ENCODE data around the gene PAEP.

PAEP gene

DNA sequence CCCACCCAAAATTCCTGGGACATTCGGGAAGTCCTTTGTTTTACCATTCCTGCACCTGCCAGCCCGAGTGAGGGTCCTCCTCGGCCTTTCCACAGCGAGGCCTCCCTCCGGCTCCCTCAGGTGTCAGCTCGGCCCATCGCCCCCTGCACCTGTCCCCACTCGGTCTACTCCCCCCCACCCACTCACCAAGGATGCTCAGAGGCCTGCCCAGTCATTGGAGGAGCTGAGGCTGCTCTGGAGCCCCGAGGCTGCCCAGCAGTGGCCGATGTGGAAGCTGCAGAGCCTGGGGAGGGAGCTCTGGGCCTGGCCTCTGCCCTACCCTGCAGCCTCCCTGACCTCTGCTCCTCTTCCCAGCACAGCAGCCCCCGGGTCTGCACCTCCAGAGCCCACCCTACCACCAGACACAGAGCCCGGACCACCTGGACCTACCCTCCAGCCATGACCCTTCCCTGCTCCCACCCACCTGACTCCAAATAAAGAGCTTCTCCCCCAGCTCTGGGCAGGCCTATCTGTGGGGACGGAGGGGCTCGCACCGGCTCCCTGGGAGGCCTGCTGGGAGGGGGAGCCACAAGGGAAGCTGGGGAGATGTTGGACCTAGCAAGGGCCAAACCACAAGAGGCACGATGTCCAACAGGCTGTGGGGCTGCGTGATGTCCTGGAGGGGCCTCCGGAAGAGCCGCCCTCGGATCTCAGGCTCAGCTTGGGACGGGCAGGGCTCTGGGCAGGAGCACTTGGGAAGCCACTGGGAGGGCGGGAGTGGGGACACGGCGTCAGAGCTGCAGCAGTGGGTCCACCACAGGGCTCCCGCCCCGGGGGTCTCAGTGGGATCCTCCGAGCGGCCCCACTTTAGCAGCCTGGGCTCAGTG lies 11.8 kb upstream of the PAEP start:
- in situ Hi-C loops (cut with HindIII; ENCODE audit: low sequenced_read_pairs) = loop anchor here (5.0 to 10.0 kb wide), 2 partner anchors 47 to 165 kb away; partner anchors contain the start of gene MRPS2

GRCh38 chr9:135550344-135550918 lies 11.1 kb upstream of the PAEP start:
- in situ Hi-C loops (cut with HindIII; ENCODE audit: low sequenced_read_pairs) = loop anchor here (5.0 to 10.0 kb wide), 2 partner anchors 48 to 164 kb away; partner anchors contain the start of gene MRPS2

- in situ Hi-C loops (cut with HindIII; ENCODE audit: low sequenced_read_pairs) = loop anchor here (5.0 to 10.0 kb wide), 2 partner anchors 49 to 164 kb away; partner anchors contain the start of gene MRPS2
Measured at GRCh38 chr9:135551031-135551430, 10.5 kb upstream of the PAEP start.

- in situ Hi-C loops (cut with HindIII; ENCODE audit: low sequenced_read_pairs) = loop anchor here (5.0 to 10.0 kb wide), 2 partner anchors 49 to 163 kb away; partner anchors contain the start of gene MRPS2
Measured at GRCh38 chr9:135551456-135551855, 10.1 kb upstream of the PAEP start.

DNA sequence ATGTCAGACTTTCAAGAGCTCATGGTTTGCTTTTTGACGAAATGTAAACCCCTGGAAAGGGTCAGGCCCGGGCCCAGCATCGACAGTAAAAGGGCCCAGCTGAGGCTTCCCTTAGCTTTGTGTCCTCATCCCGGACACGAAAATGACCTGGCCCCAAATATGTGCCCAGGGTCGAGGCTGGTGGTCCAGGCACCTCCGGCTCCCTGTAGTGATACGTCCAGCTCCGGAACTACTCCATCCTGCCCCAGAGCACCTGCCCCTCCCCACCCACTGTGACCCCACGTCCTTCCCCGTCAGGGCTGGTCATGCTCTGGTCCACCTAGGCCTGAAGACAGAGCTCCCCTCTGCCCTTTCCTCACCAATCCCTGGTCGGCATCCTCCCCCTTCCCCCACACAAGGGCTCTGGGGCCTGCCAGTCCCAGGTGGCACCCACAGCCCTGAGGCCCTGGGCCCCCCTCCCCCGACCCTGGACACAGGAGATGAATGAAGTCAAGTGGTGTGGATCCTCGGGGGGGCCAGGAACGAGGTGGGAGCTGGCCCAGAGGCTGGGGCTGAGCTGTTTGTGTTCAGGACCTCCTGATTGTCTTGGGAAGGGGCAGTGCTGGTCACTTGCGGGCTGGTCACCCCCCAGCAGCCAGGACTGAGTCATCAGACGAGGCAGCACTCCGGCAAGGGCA lies 9.4 kb upstream of the PAEP start:
- in situ Hi-C loops (cut with HindIII; ENCODE audit: low sequenced_read_pairs) = loop anchor here (5.0 to 10.0 kb wide), 2 partner anchors 50 to 163 kb away; partner anchors contain the start of gene MRPS2

DNA sequence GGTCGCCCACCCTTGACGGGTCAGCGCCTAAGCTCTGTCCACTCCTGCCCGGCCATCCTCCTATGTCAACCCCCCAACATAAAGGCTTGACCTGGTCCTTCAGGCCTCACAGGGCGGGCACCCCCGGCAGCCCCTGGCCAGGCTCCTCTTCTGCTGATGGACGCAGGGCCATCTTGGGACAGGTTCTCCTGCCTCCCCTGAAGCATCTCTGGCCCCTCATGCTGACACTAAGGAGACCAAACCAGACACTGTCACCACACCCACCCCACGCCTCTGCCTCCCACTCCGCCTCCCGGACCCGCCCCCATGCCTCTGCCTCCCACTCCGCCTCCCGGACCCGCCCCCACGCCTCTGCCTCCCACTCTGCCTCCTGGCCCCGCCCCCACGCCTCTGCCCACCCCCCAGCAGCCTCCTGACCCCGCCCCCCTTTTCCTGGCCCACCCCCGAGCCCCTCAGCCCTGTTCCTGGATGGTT lies 8.8 kb upstream of the PAEP start:
- in situ Hi-C loops (cut with HindIII; ENCODE audit: low sequenced_read_pairs) = loop anchor here (5.0 to 10.0 kb wide), 2 partner anchors 50 to 162 kb away; partner anchors contain the start of gene MRPS2

GRCh38 chr9:135554718-135555117 lies 6.8 kb upstream of the PAEP start:
- in situ Hi-C loops (cut with HindIII; ENCODE audit: low sequenced_read_pairs) = loop anchor here (5.0 to 10.0 kb wide), 2 partner anchors 52 to 160 kb away; partner anchors contain the start of gene MRPS2

- in situ Hi-C loops (cut with HindIII; ENCODE audit: low sequenced_read_pairs) = loop anchor here (10.0 kb wide), 1 partner anchor 160 kb away; no protein-coding TSS in a partner anchor
Measured at GRCh38 chr9:135555203-135555602, 6.4 kb upstream of the PAEP start.

GRCh38 chr9:135555910-135556309 lies 5.6 kb upstream of the PAEP start:
- in situ Hi-C loops (cut with HindIII; ENCODE audit: low sequenced_read_pairs) = loop anchor here (10.0 kb wide), 1 partner anchor 159 kb away; no protein-coding TSS in a partner anchor

DNA sequence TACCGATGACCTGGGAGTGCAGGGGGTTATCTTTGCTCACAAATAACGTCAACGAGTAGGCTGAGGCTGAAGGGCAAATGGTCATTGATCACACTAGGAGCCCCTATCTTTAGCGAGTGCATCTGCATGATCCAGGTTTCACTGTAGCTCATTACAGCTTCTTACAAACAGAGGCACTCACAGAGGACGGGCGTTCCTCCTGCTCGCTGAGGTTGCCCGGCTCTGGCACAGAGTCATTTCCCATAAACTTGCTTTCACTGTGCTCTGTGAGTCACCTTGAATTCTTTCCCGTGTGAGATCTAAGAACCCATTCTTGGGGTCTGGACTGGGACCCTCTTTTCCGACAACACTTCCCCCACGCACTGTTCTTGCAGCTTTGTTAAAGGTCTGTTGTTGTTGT lies 1.9 kb upstream of the PAEP start:
- in situ Hi-C loops (cut with HindIII; ENCODE audit: low sequenced_read_pairs) = loop anchor here (10.0 kb wide), 1 partner anchor 155 kb away; no protein-coding TSS in a partner anchor

- in situ Hi-C loops (cut with HindIII; ENCODE audit: low sequenced_read_pairs) = no loop called here
Measured at GRCh38 chr9:135562235-135562745, 734 bp downstream of the PAEP start.

GRCh38 chr9:135563039-135563476 lies 1.5 kb downstream of the PAEP start:
- in situ Hi-C loops (cut with HindIII; ENCODE audit: low sequenced_read_pairs) = no loop called here

- in situ Hi-C loops (cut with HindIII; ENCODE audit: low sequenced_read_pairs) = no loop called here
Measured at GRCh38 chr9:135563858-135564257, 2.3 kb downstream of the PAEP start.

DNA sequence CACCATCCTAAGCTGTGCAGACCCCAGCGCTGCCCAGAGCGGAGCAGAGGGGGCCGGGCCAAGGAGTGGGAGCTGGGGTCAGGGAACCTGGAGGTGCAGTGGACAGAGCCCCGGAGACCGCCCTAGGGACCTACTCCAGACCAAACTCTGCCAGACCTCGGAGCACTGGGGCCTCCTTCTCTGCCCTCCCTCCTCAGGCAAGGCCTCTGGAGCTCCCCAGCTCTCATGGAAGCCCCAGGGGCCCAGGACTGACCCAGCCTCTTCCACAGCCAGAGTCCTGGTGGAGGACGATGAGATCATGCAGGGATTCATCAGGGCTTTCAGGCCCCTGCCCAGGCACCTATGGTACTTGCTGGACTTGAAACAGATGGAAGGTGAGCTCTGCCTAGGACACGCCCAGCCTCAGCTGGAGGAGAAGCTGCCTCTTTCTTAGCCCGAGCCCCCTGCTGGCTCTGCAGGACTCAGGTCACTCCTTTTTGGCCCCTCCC lies 3.6 kb downstream of the PAEP start:
- in situ Hi-C loops (cut with HindIII; ENCODE audit: low sequenced_read_pairs) = no loop called here

DNA sequence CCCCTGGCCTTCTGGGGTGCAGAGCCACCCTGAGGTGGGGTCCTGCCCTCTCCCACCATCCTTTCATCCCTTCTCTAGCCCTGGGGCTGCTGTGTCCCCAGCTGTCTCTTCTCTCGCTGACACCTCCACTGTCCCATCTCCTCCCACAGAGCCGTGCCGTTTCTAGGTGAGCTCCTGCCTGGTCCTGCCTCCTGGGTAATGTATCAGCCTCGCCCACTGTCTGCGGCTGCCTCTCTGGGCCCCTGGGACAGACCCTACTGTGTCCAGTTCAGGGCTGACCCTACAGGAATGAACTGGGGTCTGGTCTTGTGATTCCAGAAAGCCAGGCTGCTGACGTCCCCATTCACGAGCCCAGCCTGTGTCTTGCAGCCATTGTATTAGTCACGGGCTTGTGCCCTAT lies 4.1 kb downstream of the PAEP start:
- in situ Hi-C loops (cut with HindIII; ENCODE audit: low sequenced_read_pairs) = no loop called here

DNA sequence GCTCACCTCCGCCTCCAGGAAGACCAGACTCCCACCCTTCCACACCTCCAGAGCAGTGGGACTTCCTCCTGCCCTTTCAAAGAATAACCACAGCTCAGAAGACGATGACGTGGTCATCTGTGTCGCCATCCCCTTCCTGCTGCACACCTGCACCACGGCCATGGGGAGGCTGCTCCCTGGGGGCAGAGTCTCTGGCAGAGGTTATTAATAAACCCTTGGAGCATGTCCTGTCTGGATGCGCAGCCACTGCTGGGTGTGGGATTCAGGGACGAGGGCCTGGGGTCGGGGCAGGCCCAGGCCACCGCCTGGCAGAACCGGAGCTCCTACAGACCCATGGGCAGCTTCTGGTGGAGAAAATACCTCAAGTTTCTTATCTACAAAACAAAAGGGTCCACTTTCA lies 5.0 kb downstream of the PAEP start:
- in situ Hi-C loops (cut with HindIII; ENCODE audit: low sequenced_read_pairs) = no loop called here

GRCh38 chr9:135567311-135567710 lies 5.8 kb downstream of the PAEP start:
- in situ Hi-C loops (cut with HindIII; ENCODE audit: low sequenced_read_pairs) = no loop called here

GRCh38 chr9:135568026-135568425 lies 6.5 kb downstream of the PAEP start:
- in situ Hi-C loops (cut with HindIII; ENCODE audit: low sequenced_read_pairs) = no loop called here

GRCh38 chr9:135570456-135570855 lies 8.9 kb downstream of the PAEP start:
- in situ Hi-C loops (cut with HindIII; ENCODE audit: low sequenced_read_pairs) = no loop called here

- in situ Hi-C loops (cut with HindIII; ENCODE audit: low sequenced_read_pairs) = no loop called here
Measured at GRCh38 chr9:135572233-135572632, 10.7 kb downstream of the PAEP start.

All from endothelial cell of hepatic sinusoid (primary cell).